Muscle of leg (tissue), 11 donors: ENCODE results near the gene ADAM22. TPM values are rescaled to one million over a fixed set of nuclear protein-coding genes. Genes with fewer than 3 reads are reported as not detected.
A peak's percentile ranks its signal among the peaks of the same experiment; 100 is the strongest.
"Not testable (repeated sequence)": the region's sequence is repeated elsewhere in the genome, so short reads cannot be mapped to it uniquely, and the experiment has no call there.

ENCODE experiments used
- DNase-seq: peaks from one replicate; pipeline ENCODE4 v3.0.0; 2013
- H3K27ac ChIP-seq: one replicate; pipeline ENCODE4 v1.5.1; 2013; ENCODE audit warnings: mild to moderate bottlenecking, low read length, control low read depth
- H3K27me3 ChIP-seq: one replicate; pipeline ENCODE4 v1.6.1; 2013; ENCODE audit warnings: low read length; ENCODE audit not compliant: control insufficient read depth, insufficient read depth
- H3K36me3 ChIP-seq: one replicate; pipeline ENCODE4 v1.6.1; 2013; ENCODE audit warnings: low read length; ENCODE audit not compliant: control insufficient read depth, insufficient read depth
- H3K4me1 ChIP-seq: one replicate; pipeline ENCODE4 v1.6.1; 2013; ENCODE audit warnings: low read length; ENCODE audit not compliant: control insufficient read depth, insufficient read depth
- H3K4me3 ChIP-seq: one replicate; pipeline ENCODE4 v1.5.1; 2013; ENCODE audit warnings: low read length, control low read depth
- H3K9me3 ChIP-seq: replicated peaks from 2 replicates; pipeline ENCODE4 v1.6.1; 2013; ENCODE audit warnings: low read depth, low read length; ENCODE audit not compliant: control insufficient read depth
- WGBS: methylation state at CpG from one replicate; pipeline ENCODE4 v1.1.5; 2013; ENCODE audit warnings: missing lambda C conversion rate; ENCODE audit not compliant: insufficient coverage; 5-methylcytosine and 5-hydroxymethylcytosine counted together
- polyA plus RNA-seq, 8 donors: library from polyadenylated mRNA; unstranded; fragments of 120-200 nt; gene quantifications; one replicate each; pipeline versions ENCODE4 v1.2.1 to v1.2.3, GENCODE V29; 2013; ENCODE audit warnings: inconsistent platforms in 1 of 8, low replicate concordance in 1 of 8; ENCODE audit not compliant: insufficient read length in 8 of 8, insufficient read depth in 1 of 8
- total RNA-seq: library from RNA; stranded (reverse); fragments of 120-200 nt; gene quantifications from one replicate; pipeline ENCODE4 v1.2.4, GENCODE V29; 2013

ADAM22 gene
- total and polyA plus RNA-seq, 9 donors = 7.3 to 17.1 (median 15.1) TPM

DNA sequence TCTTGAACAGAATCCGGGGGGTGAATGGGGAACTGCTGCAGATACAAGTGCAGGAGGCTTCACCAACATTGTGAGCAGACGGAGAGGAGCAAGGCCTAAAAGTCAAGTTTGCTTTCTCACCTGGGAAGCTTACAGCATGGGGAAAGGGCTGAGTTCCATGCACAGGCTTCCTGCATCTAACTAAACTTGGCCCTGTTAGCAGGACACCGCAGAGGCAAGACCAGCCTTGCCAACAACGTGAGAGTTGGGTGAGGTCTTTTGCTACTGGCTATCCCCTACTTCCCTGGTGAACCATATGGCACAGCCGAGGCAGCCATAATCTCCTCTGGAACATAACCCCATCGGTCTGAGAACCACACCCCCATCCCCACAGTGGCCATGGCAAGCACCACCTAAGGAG is 14.2 kb upstream of the ADAM22 start:
- no peak overlapping the region for H3K4me3 ChIP-seq
- H3K9me3 ChIP-seq = no peaks in the 10 kb centered on the region
- no peaks in the 10 kb centered on the region for H3K36me3 ChIP-seq
- H3K27ac ChIP-seq = no peak overlapping the region
- H3K4me1 ChIP-seq = no peaks in the 10 kb centered on the region
- no peaks in the 10 kb centered on the region for H3K27me3 ChIP-seq
- DNase-seq = no peak
- whole genome bisulfite sequencing = 85% methylated on average over 6 of the region's 6 CpGs

DNA sequence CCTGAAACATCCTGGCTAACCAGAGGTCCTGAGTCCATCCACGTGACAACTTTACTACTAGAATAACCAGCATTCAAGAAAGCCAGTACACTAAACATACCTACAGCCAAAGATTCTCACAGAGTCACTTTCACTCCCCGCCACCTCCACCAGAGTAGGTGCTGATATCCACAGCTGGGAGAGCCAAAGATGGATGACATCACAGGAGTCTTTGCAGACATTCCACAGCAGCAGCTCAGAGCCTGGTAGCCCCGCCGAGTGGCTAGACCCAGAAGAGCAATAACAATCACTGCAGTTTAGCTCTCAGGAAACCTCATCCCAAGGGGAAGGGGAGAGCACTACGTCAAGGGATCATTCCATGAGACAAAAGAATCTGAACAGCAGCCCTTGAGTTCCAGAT is 13.5 kb upstream of the ADAM22 start:
- no peaks in the 10 kb centered on the region for H3K4me1 ChIP-seq
- no peaks in the 10 kb centered on the region for H3K27me3 ChIP-seq
- DNase-seq = no peak
- no peak overlapping the region for H3K4me3 ChIP-seq
- no peak overlapping the region for H3K27ac ChIP-seq
- no peaks in the 10 kb centered on the region for H3K9me3 ChIP-seq
- 100% methylated on average over 1 of the region's 5 CpGs for WGBS
- H3K36me3 ChIP-seq = no peaks in the 10 kb centered on the region

DNA sequence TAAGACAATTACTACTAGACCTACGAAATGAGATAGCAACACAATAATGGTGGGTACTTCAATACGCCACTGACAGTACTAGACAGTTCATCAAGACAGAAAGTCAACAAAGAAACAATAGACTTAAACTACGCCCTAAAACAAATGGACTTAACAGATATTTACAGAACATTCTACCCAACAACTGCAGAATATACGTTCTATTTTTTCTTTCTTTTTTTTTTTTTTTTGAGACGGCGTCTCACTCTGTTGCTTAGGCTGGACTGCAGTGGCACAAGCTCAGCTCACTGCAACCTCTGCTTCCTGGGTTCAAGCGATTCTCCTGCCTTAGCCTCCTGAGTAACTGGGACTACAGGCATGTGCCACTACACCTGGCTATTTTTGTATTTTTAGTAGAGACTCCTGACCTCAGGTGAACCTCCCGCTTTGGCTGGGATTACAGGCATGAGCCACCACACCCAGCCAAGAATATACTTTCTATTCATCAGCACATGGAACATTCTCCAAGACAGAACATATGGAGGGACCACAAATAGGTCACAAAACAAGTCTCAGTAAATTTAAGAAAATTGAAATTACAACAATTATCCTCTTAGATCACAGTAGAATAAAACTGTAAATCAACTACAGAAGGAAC is 11.2 kb upstream of the ADAM22 start:
- H3K36me3 ChIP-seq, H3K4me1 ChIP-seq, H3K27me3 ChIP-seq, H3K27ac ChIP-seq, DNase-seq, H3K4me3 ChIP-seq, H3K9me3 ChIP-seq: not testable (repeated sequence)
- 94% methylated on average over 2 of the region's 8 CpGs for WGBS

DNA sequence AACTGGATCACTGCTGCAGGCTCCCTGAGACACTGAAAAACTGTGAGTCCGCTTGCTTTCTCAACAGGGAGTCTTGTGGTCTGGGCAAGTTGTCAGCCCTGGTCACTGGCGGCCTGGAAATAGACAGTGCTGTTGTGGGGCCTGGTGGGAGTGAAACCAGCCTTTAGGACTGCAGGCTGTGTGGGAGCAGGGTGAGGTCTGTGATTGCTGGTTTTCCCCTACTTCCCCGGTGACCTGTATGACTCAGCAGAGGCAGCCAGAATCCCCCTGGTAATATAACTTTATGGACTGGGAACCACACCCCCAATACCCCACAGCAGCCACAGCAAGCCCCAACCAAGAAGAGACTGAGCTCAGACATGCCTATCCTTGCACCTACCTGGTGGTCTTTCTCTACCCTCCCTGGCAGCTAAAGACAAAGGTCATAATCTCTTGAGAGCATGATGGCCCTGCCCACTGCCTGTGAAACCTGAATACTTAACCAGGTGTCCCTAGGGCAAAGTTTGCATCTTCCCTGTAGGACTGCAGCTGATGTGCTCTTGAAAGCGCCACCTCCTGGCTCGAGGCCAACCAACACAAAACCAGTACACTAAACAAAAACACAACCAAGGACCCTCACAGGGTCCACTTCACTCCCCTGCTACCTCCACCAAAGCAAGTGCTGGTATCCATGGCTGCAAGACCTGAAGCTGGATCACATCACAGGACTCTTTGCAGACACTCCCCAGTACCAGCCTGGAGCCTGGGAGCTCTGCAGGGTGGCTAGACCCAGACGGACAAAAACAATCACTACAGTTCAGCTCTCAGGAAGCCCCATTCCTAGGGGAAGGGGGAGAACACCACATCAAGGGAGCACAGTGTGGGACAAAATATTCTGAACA is 7.2 kb upstream of the ADAM22 start:
- WGBS = 38% methylated on average over 2 of the region's 6 CpGs
- Histone ChIP-seq H3K27me3 (no peaks in the 10 kb centered on the region), H3K9me3 (no peaks in the 10 kb centered on the region), H3K27ac (no peak overlapping the region), H3K4me3 (no peak overlapping the region), H3K36me3 (no peaks in the 10 kb centered on the region), H3K4me1 (no peaks in the 10 kb centered on the region)
- no peak for DNase-seq

DNA sequence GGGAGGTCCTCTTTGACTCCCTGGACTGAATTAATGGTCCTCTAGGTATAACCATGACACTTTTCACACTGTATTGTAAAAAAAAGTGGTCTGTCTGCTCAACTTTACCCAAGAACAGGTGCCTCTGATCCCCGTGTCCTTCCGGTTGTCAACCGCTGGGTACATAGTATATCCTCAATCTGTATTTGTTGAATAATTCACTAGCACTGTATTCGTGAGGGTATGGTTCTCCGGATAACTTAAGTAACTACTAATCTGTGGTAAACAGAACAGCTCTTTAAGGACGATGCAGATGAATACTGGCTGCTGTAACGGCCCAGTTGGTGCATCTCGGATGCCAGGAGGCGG is 472 bp upstream of the ADAM22 start:
- DNase-seq = no peak
- no peaks in the 10 kb centered on the region for H3K36me3 ChIP-seq
- H3K9me3 ChIP-seq = no peaks in the 10 kb centered on the region
- 0% methylated on average over 3 of the region's 9 CpGs for WGBS
- H3K27me3 ChIP-seq = peaks cover 7% of the 10 kb centered on the region
- H3K4me1 ChIP-seq = peaks cover 10% of the 10 kb centered on the region
- peak overlapping the region; percentile 68 for H3K27ac ChIP-seq
- H3K4me3 ChIP-seq = peak overlapping the region; percentile 79

DNA sequence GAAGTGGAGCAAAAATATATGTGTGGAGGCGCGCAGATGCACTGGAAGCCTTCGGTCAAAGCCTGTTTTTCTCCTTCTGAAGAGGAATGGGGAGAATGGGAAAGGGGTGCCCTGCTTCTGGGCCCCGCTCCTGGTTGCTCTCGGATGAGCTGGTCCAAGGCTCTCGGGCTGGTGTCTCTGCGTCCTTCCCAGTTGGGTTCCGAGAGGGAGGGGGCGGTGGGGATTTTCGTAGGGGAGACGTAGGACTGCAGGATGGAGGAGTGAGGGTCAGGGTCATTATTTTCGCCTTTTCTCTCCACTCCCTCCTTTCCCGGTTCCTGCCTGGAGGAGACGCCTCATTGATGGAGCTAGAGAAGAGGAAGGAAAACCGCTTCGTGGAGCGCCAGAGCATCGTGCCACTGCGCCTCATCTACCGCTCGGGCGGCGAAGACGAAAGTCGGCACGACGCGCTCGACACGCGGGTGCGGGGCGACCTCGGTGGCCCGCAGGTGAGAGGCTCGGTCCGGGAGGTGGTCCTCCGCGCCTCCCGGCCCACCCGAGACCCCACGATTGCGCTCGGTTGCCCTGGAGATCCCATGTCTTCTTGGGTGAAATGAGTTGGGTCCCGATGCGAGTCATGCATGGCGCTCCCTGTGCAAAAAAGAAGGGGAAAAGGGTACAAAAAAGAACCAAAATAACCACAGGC is 790 bp downstream of the ADAM22 start:
- no peaks in the 10 kb centered on the region for H3K9me3 ChIP-seq
- H3K36me3 ChIP-seq = no peaks in the 10 kb centered on the region
- DNase-seq = peak; percentile 46
- H3K4me1 ChIP-seq = peaks cover 10% of the 10 kb centered on the region
- H3K27ac ChIP-seq = peak overlapping the region; percentile 33
- WGBS = 3% methylated on average over 32 of the region's 47 CpGs
- peaks cover 7% of the 10 kb centered on the region for H3K27me3 ChIP-seq
- peak overlapping the region; percentile 79 for H3K4me3 ChIP-seq

DNA sequence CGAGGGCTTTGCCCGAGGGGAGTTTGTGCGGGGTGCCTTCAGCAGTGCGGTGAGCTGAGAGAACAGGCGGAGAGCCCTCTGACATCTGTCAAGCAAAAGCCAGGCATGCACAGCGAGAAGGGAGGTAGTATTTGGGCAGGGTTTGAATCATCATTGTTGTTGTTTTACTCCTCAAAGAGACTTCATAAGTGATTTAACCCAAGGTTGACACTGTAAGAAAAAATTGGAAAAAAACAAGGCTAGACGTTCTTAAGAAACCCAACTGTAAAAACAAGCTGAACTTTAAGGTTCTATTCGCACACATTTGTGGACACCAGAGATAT is 1.3 kb downstream of the ADAM22 start:
- Histone ChIP-seq H3K36me3 (no peaks in the 10 kb centered on the region), H3K27ac (no peak overlapping the region), H3K4me1 (peaks cover 10% of the 10 kb centered on the region), H3K9me3 (no peaks in the 10 kb centered on the region), H3K27me3 (peaks cover 7% of the 10 kb centered on the region), H3K4me3 (peak overlapping the region; percentile 79)
- peak; percentile 13 for DNase-seq
- WGBS = 16% methylated on average over 5 of the region's 8 CpGs

DNA sequence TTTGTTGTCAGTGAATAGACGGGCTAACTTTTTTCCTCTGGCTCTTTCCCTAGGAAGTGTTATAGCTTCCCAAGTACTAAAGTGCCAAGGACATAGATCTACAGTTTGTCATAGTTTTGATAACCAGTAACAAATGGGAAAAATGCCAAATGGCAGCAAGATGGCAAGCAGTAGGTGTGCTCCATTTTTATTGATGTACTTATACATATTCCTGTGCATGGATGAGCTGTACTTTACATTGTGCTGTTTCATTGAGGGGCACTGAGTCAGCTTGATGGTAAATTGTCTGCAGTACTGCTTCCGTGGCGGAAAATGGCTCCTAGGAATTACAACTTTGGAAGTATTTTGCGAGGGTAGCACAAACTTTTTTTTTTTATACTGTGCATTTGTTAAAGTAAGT is 7.1 kb downstream of the ADAM22 start:
- Histone ChIP-seq H3K9me3 (no peaks in the 10 kb centered on the region), H3K27ac (no peak overlapping the region), H3K36me3 (no peaks in the 10 kb centered on the region), H3K4me3 (no peak overlapping the region), H3K4me1 (no peaks in the 10 kb centered on the region), H3K27me3 (no peaks in the 10 kb centered on the region)
- no CpG with 5 or more reads among the region's 4 CpGs for WGBS
- no peak for DNase-seq

DNA sequence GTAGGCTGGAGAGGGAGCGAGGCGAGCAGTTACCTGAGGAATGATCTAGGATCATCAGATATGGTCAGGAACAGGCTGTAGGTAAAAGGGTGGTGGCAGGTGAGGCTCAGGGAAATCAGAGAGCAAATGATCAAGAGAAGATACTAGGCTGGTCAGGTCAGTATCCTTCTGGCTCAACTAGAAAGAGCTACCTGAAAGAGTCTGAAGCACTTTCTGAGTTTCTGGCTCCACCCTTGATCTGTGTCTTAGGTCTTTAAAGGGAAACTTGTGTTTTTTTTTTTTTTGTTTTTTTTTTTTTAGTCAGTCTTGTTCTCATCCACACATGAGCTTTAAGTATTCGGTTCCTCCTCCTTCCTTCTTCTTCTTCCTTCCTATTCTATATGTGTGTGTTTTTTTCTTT is 10.5 kb downstream of the ADAM22 start:
- Histone ChIP-seq H3K27ac (no peak overlapping the region), H3K9me3 (no peaks in the 10 kb centered on the region), H3K27me3 (no peaks in the 10 kb centered on the region), H3K36me3 (no peaks in the 10 kb centered on the region), H3K4me1 (no peaks in the 10 kb centered on the region), H3K4me3 (no peak overlapping the region)
- 96% methylated on average over 2 of the region's 3 CpGs for WGBS
- DNase-seq = no peak

DNA sequence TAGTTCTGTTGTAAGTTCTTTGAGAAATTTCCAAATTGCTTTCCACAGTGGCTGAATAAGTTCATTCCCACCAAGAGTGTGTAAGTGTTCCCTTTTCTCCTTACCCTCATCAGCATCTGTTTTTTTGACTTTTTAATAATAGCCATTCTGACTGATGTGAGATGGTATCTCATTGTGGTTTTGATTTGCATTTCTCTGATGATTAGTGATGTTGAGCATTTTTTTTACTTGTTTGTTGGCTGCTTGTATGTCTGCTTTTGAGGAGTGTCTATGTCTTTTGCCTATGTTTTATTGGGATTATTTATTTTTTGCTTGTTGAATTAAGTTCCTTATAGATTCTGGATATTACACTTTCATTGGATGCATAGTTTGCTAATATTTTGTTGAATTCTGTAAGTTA is 11.9 kb downstream of the ADAM22 start:
- not testable (repeated sequence) for H3K9me3 ChIP-seq, H3K4me1 ChIP-seq, H3K27me3 ChIP-seq, H3K27ac ChIP-seq, DNase-seq, H3K36me3 ChIP-seq, H3K4me3 ChIP-seq
